Measurements from ENCODE around the gene SELENOH.

DNA sequence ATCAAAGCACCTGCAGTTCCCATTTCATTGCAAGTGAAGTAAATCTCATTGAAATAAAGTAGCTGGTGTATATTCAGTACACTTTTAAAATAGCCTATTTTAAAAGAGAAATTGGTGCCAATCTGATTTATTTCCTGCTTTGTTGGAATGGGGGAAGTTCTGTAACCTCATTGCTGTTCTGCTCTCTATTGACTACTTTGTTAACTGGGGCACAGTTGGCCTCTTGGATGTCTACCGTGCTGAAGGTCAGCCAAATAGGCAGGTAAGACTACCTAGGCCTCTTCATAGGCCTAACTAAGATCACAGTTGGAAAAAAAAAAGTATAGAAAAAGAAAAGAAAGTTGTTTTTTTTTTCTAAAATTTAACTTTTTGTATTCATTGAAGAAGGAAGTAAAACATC lies 29.5 kb downstream of the SELENOH start:
- TF ChIP-seq, protein P1, sequence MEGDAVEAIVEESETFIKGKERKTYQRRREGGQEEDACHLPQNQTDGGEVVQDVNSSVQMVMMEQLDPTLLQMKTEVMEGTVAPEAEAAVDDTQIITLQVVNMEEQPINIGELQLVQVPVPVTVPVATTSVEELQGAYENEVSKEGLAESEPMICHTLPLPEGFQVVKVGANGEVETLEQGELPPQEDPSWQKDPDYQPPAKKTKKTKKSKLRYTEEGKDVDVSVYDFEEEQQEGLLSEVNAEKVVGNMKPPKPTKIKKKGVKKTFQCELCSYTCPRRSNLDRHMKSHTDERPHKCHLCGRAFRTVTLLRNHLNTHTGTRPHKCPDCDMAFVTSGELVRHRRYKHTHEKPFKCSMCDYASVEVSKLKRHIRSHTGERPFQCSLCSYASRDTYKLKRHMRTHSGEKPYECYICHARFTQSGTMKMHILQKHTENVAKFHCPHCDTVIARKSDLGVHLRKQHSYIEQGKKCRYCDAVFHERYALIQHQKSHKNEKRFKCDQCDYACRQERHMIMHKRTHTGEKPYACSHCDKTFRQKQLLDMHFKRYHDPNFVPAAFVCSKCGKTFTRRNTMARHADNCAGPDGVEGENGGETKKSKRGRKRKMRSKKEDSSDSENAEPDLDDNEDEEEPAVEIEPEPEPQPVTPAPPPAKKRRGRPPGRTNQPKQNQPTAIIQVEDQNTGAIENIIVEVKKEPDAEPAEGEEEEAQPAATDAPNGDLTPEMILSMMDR (IDR thresholded peaks at IDR 0.05) = no peak
- no peak for TF ChIP-seq POLR2A (IDR thresholded peaks at IDR 0.05)
